ENCODE measurements around the gene VIL1. TPM values are rescaled to one million over a fixed set of nuclear protein-coding genes. Genes with fewer than 3 reads are reported as not detected.

Gene VIL1
- total RNA-seq, result not detected

DNA sequence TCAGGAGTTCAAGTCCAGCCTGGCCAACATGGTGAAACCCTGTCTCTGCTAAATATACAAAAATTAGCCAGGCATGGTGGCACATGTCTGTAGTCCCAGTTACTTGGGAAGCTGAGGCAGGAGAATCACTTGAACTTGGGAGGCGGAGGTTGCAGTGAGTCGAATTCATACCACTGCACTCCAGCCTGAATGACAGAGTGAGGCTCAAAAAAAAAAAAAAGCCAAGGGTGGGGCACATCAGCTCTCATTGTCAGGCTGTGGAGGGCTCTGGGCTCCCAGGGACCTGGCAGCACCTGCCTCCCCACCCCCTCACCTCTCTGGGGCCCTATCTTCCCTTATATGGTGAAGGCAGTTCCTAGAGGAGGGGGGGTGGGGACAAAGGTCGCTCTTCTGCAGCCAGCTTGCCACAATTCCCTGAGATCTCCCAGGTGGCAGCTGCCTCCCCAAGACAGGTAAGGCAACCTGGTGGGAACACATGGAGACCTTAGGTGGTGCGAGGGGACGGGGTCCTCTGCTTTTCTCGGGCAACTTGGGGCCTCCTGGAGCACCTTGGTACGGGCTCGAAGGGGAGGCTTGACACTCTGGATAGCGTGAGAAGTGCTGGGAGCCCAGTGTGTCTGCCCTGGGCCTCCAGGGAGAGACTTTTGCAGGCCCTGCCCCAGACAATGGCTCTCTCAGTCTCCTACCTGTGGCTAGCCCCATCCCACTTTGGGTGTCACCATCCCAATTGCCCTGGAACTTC lies at the start of gene VIL1:
Gene VIL1, plus strand, starts transcription at position 407 of the 742 bp plus-strand sequence. CDS start 4,656 bp downstream, outside the sequence.

DNA sequence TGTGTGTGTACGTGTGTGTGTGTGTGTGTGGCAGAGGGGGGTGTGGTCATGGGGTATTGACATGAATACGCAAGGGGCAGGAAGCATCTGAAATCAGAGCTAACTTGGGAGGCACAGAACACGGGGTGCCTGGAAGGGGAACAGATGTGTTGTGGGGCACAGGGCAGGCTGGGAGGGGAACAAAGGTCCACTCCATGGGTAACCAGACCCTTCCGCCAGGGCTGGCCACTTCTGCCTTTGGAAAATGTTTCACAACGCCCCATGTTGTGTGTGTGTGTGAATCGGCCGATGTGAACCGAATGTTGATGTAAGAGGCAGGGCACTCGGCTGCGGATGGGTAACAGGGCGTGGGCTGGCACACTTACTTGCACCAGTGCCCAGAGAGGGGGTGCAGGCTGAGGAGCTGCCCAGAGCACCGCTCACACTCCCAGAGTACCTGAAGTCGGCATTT lies 37.0 kb upstream of the VIL1 start, which contains the start of gene SLC11A1:
Gene SLC11A1, plus strand, starts transcription at position 358 of the 451 bp plus-strand sequence. CDS start 96 bp downstream, outside the sequence.

DNA sequence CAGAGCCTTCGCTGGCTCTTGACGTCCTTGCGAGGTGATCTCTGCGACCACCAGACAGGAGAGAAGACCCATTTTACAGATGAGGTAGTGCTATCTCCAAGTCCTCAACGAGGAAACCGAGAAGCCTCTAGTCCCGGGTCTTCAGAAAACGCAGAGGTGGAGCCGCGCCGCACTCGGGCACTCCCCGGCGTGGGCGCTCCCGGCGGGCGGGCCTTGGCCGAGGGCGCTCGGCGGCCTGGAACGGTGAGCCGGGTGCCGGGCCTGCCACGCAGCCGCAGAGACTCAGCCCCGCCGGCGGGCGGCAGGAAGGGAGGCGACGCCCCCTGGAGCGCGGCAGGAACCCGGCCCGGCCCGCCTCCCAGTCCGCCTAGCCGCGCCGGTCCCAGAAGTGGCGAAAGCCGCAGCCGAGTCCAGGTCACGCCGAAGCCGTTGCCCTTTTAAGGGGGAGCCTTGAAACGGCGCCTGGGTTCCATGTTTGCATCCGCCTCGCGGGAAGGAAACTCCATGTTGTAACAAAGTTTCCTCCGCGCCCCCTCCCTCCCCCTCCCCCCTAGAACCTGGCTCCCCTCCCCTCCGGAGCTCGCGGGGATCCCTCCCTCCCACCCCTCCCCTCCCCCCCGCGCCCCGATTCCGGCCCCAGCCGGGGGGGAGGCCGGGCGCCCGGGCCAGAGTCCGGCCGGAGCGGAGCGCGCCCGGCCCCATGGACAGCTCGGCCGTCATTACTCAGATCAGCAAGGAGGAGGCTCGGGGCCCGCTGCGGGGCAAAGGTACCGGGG lies 19.3 kb upstream of the VIL1 start, which contains the start of gene CTDSP1:
Gene CTDSP1, plus strand, starts transcription at position 478 of the 776 bp plus-strand sequence. Its CDS starts 223 bp downstream, at position 701.

Other genes starting within 250 kb of the VIL1 start
- gene ARPC2, start 201.9 kb upstream of the VIL1 start, total RNA-seq, result 138 TPM
- not detected for gene GPBAR1, start 158.1 kb upstream of the VIL1 start, total RNA-seq
- gene AAMP, start 149.0 kb upstream of the VIL1 start, total RNA-seq, result 126 TPM
- gene PNKD, start 148.6 kb upstream of the VIL1 start, total RNA-seq, result 26.2 TPM
- 56.5 TPM for gene TMBIM1, start 126.6 kb upstream of the VIL1 start, total RNA-seq
- not detected for gene CATIP, start 62.3 kb upstream of the VIL1 start, total RNA-seq
- 7.8 TPM for gene SLC11A1, start 36.9 kb upstream of the VIL1 start, total RNA-seq
- 59.0 TPM for gene CTDSP1, start 19.3 kb upstream of the VIL1 start, total RNA-seq
- gene USP37, start 149.2 kb downstream of the VIL1 start, total RNA-seq, result 36.4 TPM
- 50.5 TPM for gene CNOT9, start 149.7 kb downstream of the VIL1 start, total RNA-seq
- gene PLCD4, start 188.8 kb downstream of the VIL1 start, total RNA-seq, result 29.4 TPM
- gene ZNF142, start 240.5 kb downstream of the VIL1 start, total RNA-seq, result 21.8 TPM
- 30.0 TPM for gene BCS1L, start 240.6 kb downstream of the VIL1 start, total RNA-seq